Right lobe of liver (tissue), 6 donors: ENCODE data around the gene CACNA1E. TPM values are rescaled to one million over a fixed set of nuclear protein-coding genes. Genes with fewer than 3 reads are reported as not detected.

Source experiments
- ATAC-seq, 4 donors: fragments of 200-7000 bp; cut with Tn5 transposase; one replicate each; pipeline ENCODE4 v1.9.1; 2020; ENCODE audit warnings: mild to moderate bottlenecking in 4 of 4, moderate library complexity in 4 of 4
- DNase-seq, 3 donors: peaks; one replicate each; pipeline ENCODE4 v3.0.0-alpha.2; 2020
- H3K27ac ChIP-seq, 3 donors: fragments of 200-600 bp; one replicate each; pipeline ENCODE4 v1.8.0; 2022
- H3K27me3 ChIP-seq, 2 donors: fragments of 200-600 bp; one replicate each; pipeline ENCODE4 v1.8.0; 2022
- H3K36me3 ChIP-seq, 4 donors: fragments of 200-600 bp; sonication (generic) in 1 of 4; one replicate each; pipeline versions ENCODE4 v1.5.1 to v1.8.0; 2017 to 2022; ENCODE audit warnings: control low read depth in 1 of 4
- H3K4me1 ChIP-seq, 4 donors: fragments of 200-600 bp; sonication (generic) in 1 of 4; one replicate each; pipeline versions ENCODE4 v1.5.1 to v1.8.0; 2017 to 2022; ENCODE audit warnings: control low read depth in 1 of 4
- H3K4me3 ChIP-seq, 3 donors: fragments of 200-600 bp; one replicate each; pipeline ENCODE4 v1.8.0; 2022
- H3K9me3 ChIP-seq, 4 donors: fragments of 200-600 bp; sonication (generic) in 1 of 4; one replicate each; pipeline versions ENCODE4 v1.5.1 to v1.8.0; 2017 to 2022; ENCODE audit warnings: control low read depth in 1 of 4
- POLR2A ChIP-seq: fragments of 450-650 bp; IDR thresholded peaks from one replicate; pipeline ENCODE4 v1.6.1; 2017; ENCODE audit warnings: antibody characterized with exemption, mild to moderate bottlenecking
- WGBS: methylation state at CpG from one replicate; pipeline ENCODE4 v1.1.6; 2018; ENCODE audit warnings: low coverage, low lambda C conversion rate; ENCODE audit not compliant: insufficient coverage; ENCODE audit errors: missing lambda C conversion rate; 5-methylcytosine and 5-hydroxymethylcytosine counted together
- intact Hi-C, 2 donors: fragments of 100-400 bp; cut with DNase I; formaldehyde crosslinking; loops; one replicate each; pipeline versions ENCODE4 v1.11.2 to v1.14.1; 2022
- total RNA-seq, 6 experiments: library from RNA; depleted of rRNA in 2 of 6; stranded (reverse); fragments of >200 nt in 2 of 6; fragmentation: NEBNext Ultra II Directional in 3 of 6; extraction: Animal tissue kit (Norgen Biotek cat#: 25700) in 3 of 6; gene quantifications; one replicate each; pipeline versions ENCODE4 v1.1.0 to v1.2.4, GENCODE V29; 2016 to 2023
- TF ChIP-seq, protein P1 (sequence below), 4 donors: fragments of 200-600 bp in 3 of 4; fragments of 450-650 bp in 1 of 4; IDR thresholded peaks; one replicate each; pipeline versions ENCODE4 v1.5.1 to v1.8.0; 2016 to 2022; ENCODE audit warnings: antibody characterized with exemption in 4 of 4, mild to moderate bottlenecking in 2 of 4
- donor health status: DM: no; HTN: yes; CAD: no.
- donor health status: DM: no; HTN: no; CAD: no.
- donor health status: DM: no; HTN: no; CAD: no.
- donor health status: DM: no; HTN: yes; CAD: no.
- donor health status: DM: no; HTN: yes; CAD: no.

Gene CACNA1E
- total RNA-seq, 6 experiments from 2014 or later, result 0.05 to 0.09 (median 0.06) TPM; not detected in 2

DNA sequence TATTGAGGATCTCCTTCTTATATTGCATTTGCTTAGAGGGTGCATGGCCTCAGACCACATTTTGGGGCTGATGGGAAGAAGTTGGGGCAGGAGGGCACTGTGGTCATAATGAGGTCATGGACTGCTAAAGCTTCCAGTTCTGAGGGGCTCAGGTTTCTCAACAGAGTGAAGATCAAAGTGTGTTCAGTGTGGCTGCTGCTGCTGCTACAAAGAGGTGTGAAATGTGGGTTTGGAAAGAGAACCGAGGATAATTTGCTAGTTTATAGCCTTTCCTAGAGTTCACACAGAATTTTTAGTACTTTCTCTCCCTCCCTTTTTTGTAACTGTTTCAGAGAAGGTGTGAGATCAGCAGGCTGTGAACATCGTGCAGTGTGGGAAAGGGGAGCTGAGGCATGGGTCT, 73.3 kb downstream of the CACNA1E start:
- Histone ChIP-seq H3K27me3 (no peaks in the 10 kb centered on the region), H3K4me3 (no peak overlapping the region), H3K27ac (no peak overlapping the region), H3K4me1 (no peaks in the 10 kb centered on the region), H3K36me3 (no peaks in the 10 kb centered on the region), H3K9me3 (no peaks in the 10 kb centered on the region)
- intact Hi-C loops, result no loop called here
- 34% methylated on average over 2 of the region's 2 CpGs for WGBS
- ATAC-seq (no peak), DNase-seq (no peak)
- TF ChIP-seq, protein P1, sequence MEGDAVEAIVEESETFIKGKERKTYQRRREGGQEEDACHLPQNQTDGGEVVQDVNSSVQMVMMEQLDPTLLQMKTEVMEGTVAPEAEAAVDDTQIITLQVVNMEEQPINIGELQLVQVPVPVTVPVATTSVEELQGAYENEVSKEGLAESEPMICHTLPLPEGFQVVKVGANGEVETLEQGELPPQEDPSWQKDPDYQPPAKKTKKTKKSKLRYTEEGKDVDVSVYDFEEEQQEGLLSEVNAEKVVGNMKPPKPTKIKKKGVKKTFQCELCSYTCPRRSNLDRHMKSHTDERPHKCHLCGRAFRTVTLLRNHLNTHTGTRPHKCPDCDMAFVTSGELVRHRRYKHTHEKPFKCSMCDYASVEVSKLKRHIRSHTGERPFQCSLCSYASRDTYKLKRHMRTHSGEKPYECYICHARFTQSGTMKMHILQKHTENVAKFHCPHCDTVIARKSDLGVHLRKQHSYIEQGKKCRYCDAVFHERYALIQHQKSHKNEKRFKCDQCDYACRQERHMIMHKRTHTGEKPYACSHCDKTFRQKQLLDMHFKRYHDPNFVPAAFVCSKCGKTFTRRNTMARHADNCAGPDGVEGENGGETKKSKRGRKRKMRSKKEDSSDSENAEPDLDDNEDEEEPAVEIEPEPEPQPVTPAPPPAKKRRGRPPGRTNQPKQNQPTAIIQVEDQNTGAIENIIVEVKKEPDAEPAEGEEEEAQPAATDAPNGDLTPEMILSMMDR (IDR thresholded peaks at IDR 0.05), result no peak
- no peak for TF ChIP-seq POLR2A

DNA sequence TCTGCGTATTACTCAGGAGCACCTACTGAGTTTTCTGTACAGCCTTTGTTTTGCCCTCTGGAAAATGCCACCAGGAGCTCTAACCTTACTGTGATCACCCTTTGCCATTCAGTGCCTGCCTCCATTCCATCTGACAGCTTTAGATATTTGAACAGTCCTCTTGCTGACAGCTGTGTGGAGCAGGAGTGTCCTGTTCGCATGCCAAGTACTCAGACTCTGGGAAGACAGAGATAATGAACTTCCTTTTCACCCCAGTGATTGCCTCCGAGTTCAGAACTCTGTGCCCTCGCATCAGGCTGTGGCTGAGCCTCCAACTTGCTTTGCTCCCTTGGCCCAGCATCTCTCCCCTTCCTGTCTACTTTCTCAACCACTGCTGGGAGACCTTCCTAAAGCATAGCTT, 74.0 kb downstream of the CACNA1E start:
- Histone ChIP-seq H3K9me3 (no peaks in the 10 kb centered on the region), H3K36me3 (no peaks in the 10 kb centered on the region), H3K4me3 (no peak overlapping the region), H3K27ac (no peak overlapping the region), H3K4me1 (no peaks in the 10 kb centered on the region), H3K27me3 (no peaks in the 10 kb centered on the region)
- intact Hi-C loops, result no loop called here
- ATAC-seq (peak in 2 of 4 donors; percentile 22 to 25), DNase-seq (no peak)
- 28% methylated on average over 4 of the region's 4 CpGs for WGBS
- TF ChIP-seq, protein P1 (IDR thresholded peaks at IDR 0.05), result no peak
- no peak for TF ChIP-seq POLR2A

DNA sequence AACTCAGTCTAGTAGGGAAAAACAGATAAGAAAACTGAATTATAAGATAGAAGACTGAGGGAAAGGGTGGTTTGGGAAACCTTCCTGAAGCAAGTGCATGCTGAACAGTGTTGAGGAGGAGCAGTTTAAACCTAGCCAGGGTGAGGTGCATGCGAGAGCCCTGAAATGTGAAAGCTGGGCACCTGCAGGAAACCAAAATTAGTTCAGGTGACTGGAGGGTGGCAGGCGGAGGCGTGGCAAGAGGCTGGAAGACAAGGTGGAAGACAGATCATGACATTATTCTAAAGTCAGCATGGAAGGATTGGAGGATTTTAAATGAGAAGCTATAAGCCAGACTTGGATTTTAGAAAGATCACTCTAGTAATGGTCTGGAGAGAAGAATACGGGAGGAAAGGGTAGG, 75.1 kb downstream of the CACNA1E start:
- ATAC-seq (no peak), DNase-seq (no peak)
- WGBS, result 66% methylated on average over 4 of the region's 4 CpGs
- intact Hi-C loops, result no loop called here
- Histone ChIP-seq H3K4me3 (no peak overlapping the region), H3K4me1 (no peaks in the 10 kb centered on the region), H3K27me3 (no peaks in the 10 kb centered on the region), H3K36me3 (no peaks in the 10 kb centered on the region), H3K9me3 (no peaks in the 10 kb centered on the region), H3K27ac (no peak overlapping the region)
- TF ChIP-seq, protein P1 (IDR thresholded peaks at IDR 0.05), result no peak
- no peak for TF ChIP-seq POLR2A

DNA sequence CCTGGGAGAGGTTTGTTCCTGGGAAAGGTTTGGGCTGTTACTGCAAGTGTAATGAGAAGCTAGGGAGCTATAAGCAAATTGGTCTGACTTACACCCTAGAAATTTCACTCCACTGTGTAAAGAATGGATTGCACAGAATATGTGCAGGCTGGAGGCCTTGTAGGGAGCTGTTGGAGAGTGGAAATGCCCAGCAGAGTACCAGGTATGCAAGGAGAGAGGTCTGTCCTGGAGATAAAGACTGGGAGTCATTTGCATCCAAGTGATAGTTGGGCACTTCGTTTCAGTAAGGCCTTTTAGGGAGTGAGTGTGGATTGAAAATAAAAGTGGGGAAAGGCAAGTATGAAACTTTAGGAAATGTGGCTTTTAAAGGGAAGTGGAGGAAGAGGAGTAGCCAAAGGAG, 75.8 kb downstream of the CACNA1E start:
- no peaks in the 10 kb centered on the region for H3K9me3 ChIP-seq
- H3K4me1 ChIP-seq, result no peaks in the 10 kb centered on the region
- no peaks in the 10 kb centered on the region for H3K36me3 ChIP-seq
- no peaks in the 10 kb centered on the region for H3K27me3 ChIP-seq
- DNase-seq, result no peak
- WGBS, result 26% methylated on average over 1 of the region's 1 CpG
- H3K27ac ChIP-seq, result no peak overlapping the region
- no peak overlapping the region for H3K4me3 ChIP-seq
- TF ChIP-seq, protein P1 (IDR thresholded peaks at IDR 0.05), result no peak
- no peak for TF ChIP-seq POLR2A
- intact Hi-C loops, result no loop called here
- ATAC-seq, result no peak

DNA sequence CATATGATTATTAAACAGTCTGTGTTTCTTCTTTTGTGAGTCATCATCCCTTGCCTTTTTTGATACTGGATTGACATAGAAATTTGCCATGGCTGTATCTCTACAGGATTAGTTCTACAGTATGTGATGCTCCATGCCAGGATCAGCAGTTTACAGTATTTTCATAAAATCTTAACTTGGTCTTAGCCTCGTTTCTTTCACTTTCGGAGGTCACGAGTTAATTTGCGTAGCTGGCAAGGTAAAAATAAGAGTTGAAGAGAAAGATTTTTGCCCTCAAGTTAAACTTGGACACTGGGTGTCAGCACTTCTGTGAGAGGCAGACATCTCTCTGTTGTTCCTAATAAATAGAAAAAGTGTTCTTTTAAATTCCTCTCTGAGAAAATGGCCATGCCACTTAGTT, 79.1 kb downstream of the CACNA1E start:
- Histone ChIP-seq H3K27me3 (no peaks in the 10 kb centered on the region), H3K4me3 (no peak overlapping the region), H3K9me3 (no peaks in the 10 kb centered on the region), H3K27ac (no peak overlapping the region), H3K4me1 (no peaks in the 10 kb centered on the region), H3K36me3 (no peaks in the 10 kb centered on the region)
- 65% methylated on average over 4 of the region's 4 CpGs for WGBS
- ATAC-seq, result no peak
- intact Hi-C loops, result no loop called here
- DNase-seq, result no peak
- TF ChIP-seq POLR2A, result no peak
- TF ChIP-seq, protein P1 (IDR thresholded peaks at IDR 0.05), result no peak
